GM18505 (cell line): ENCODE measurements around the gene LPCAT2.

Experiments used
- ATAC-seq: cut with Tn5 transposase; IDR thresholded peaks from one replicate; pipeline ENCODE4 v1.9.1; 2021; ENCODE audit not compliant: unreplicated experiment
- POLR2A ChIP-seq: IDR thresholded peaks from 4 replicates; pipeline ENCODE4 v1.6.1; 2011; ENCODE audit warnings: borderline replicate concordance; ENCODE audit not compliant: insufficient read depth, insufficient read length; ENCODE audit errors: extremely low read depth

Gene LPCAT2

DNA sequence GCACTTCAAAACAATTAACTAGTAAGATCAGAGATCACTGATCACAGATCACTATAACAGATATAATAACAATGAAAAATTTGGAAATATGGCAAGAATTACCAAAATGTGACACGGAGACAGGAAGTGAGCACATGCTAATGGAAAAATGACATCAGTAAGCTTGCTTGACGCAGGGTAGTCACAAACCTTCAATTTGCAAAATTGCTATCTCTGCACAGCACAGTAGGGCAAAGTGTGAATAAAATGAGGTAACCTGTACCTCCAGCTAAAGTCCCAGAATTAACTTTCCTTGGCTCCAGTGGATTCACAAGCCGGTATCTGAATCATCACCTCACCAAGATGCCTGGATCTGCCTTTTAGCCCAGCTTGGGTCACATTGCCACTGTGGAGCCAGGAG lies 34.1 kb upstream of the LPCAT2 start:
- TF ChIP-seq POLR2A: no peak
- no peak for ATAC-seq

GRCh38 chr16:55475919-55476318 lies 33.0 kb upstream of the LPCAT2 start:
- no peak for TF ChIP-seq POLR2A
- ATAC-seq: no peak

DNA sequence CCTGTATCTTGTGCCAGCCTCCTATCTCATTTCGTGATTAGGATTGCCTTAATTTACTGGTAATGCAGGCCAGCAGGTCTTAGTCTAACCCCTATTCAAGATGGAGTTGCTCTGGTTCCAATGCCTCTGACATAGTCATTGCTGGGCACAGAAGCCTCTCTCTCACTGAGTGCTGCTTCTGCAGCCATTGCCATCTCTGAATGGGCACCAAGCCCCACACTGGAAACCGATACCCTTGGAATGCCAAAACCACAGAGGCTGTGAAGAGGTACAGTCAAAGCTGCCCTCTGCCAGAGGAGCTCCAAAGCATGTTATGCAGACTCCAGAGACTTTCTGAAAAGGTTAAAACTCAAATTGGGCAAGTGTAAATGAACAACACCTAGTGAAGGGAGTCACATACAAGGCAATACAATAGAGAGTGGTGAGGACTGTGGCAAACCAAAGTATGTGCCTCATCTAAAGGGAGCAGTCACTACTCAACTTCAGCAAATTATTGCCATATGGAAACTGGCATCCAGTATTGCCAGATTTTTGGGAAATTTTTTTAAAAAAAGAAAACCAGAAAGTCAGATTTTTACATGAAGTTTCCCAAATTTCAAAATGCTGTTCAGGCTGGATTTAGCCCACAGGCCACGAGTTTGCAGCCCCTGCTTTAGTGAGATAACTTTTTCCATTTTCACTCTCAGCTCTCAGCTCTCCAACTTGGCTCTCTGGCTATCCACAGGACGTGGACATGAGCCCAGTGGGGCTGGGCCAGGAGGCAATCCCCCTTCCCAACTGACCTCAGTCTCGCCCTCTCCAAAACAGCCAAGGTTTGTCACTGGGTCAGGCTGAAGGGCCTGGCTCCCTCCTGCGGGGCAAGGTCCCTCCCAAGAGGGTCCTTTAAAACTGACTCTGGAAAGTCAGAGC lies 32.0 kb upstream of the LPCAT2 start:
- ATAC-seq: no peak
- no peak for TF ChIP-seq POLR2A

DNA sequence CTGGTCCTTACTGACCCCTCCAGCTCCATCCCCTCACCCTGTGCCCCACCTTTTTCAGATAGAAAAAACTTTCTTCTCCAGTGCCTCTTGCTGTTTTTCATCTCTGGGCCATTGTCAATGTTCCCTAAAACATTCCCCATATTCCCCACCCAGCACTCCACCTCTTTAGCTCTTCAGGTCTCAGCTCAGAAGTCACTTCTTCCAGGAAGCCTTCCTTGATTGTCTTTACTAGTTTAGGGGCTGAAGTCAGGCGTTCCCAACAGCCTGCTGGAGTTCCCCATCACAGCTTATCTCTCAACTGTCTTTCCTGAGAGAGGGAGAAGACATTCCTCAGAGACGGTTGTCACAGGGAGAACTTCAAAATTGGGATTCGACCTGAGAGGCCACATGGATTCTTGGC lies 31.1 kb upstream of the LPCAT2 start:
- TF ChIP-seq POLR2A: no peak
- no peak for ATAC-seq

GRCh38 chr16:55478827-55479429 lies 29.9 kb upstream of the LPCAT2 start, which contains the start of gene MMP2:
Gene MMP2 (plus strand): TSS chr16:55479198. CDS start chr16:55479480, 282 bp downstream.
- ATAC-seq: no peak

GRCh38 chr16:55479430-55480140 lies 29.3 kb upstream of the LPCAT2 start:
- ATAC-seq: no peak

More at GRCh38 chr16:55478827-55479429, 29.9 kb upstream of the LPCAT2 start, which contains the start of gene MMP2:
- no peak for TF ChIP-seq POLR2A

DNA sequence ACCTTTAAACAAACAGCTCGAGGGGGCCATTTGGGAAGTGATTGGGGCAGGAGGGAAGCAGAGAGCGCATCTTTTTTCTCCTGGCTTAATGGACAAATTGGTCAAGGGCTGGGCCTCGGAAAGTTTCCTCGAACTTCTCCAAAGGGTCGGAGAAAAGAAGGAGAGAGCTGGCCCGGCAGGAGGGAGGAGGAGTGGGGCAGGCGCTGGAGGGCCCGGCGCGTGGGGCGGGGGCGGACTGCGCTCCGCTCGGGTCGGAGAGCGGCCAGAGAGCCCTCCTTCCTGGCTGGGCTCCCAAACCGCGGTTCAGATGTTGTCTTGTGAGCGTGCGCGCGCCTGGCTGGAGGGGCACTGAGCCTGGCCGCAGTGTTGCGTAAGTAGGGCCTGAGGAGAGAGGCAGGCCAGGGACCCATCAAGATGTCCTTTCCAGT lies 28.6 kb upstream of the LPCAT2 start:
- no peak for ATAC-seq
- TF ChIP-seq POLR2A: no peak

More at GRCh38 chr16:55479430-55480140, 29.3 kb upstream of the LPCAT2 start:
- TF ChIP-seq POLR2A: no peak

DNA sequence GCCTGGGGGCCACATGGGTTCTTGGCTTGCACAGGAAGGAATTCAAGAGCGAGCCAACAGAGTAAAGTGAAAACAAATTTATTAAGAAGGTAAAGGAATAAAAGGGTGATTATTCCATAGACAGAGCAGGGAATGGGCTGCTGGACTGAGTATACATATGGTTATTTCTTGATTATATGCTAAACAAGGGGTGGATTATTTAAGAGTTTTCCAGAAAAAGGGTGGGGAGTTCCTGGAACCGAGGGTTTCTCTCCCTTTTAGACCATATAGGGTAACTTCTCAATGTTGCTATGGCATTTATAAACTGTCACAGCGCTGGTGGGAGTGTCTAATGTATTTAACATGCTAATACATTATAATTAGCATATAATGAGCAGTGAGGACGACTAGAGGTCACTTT lies 27.8 kb upstream of the LPCAT2 start:
- TF ChIP-seq POLR2A: no peak
- no peak for ATAC-seq

GRCh38 chr16:55482056-55482455 lies 26.8 kb upstream of the LPCAT2 start:
- no peak for ATAC-seq
- no peak for TF ChIP-seq POLR2A

- TF ChIP-seq POLR2A: no peak
Observed at GRCh38 chr16:55487048-55487803, 21.6 kb upstream of the LPCAT2 start.

DNA sequence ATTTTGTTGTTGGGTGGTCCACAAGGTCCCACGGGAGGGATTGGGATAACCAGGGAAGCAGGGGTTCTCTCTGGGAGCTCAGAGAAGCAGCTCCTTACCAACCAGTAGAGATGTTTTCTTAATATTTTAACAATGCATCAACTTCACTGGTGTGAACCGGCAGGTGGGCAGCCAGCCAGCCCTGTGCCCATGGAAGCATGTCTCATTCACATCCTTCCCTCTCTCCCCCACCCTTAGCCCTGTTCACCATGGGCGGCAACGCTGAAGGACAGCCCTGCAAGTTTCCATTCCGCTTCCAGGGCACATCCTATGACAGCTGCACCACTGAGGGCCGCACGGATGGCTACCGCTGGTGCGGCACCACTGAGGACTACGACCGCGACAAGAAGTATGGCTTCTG lies 20.6 kb upstream of the LPCAT2 start:
- TF ChIP-seq POLR2A: no peak
- no peak for ATAC-seq

More at GRCh38 chr16:55487048-55487803, 21.6 kb upstream of the LPCAT2 start:
- no peak for ATAC-seq

DNA sequence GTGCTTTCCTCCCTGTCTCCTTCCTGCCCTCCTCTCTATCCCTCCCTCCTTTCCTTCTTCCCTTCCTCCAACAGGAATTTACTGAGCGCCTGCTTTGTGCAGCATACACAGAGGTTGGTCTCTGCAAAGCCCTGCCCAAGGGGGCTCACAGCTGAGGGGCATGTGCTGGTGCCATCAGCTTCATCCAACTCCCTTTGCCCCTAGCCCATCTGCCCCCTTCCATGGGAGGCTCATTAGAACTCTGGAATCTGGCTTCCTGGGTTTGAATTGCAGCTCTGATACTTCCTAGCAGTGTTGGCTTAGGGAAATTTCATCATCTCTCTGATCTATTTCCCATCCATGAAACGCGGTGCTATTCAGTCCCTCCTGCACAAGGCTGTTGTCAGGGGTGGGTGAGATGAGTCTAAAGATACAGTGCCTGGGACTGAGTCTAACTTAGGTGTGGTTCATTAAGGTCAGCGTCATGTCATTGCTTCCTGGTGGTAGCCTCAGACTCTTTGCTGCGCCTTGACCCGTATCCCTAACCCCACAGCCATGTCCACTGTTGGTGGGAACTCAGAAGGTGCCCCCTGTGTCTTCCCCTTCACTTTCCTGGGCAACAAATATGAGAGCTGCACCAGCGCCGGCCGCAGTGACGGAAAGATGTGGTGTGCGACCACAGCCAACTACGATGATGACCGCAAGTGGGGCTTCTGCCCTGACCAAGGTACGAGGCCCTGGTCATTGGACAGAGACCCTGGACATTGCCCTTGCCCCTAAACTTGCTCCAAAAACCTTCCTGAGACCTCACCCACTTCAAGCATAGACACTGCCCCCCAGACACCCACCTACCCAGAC lies 19.5 kb upstream of the LPCAT2 start:
- ATAC-seq: no peak
- no peak for TF ChIP-seq POLR2A
